Activated naive CD4-positive, alpha-beta T cell treated with anti-CD3 and anti-CD28 coated beads, Interleukin-2, amount 50 U/mL, for 16 hours (primary cell): Measurements from ENCODE around the gene TUBB2B.
"Not testable (repeated sequence)": the region's sequence is repeated elsewhere in the genome, so short reads cannot be mapped to it uniquely, and the experiment has no call there.

Experiments
- DNase-seq: peaks from one replicate; pipeline ENCODE4 v3.0.0-alpha.2; 2020

TUBB2B gene

DNA sequence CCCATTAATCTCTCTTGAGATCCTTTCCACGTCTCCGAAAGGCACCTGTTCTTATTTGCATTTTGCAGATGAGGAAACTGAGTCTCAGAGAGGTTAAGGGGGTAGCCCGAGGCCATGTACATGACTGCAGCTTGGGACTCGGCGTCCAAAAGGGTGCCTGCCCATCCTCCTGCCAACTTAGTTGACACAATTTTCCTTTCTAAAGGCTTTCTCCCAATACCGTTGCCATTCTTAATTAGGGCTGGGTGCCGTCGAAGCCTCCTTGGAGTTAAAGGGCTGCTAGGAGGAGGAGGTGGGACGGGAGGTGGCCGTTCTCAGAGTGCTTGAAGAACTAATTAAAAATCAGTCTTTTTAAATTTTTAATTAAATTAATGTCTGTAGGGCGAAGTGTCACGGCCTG is 30.7 kb upstream of the TUBB2B start:
- no peak for DNase-seq

DNA sequence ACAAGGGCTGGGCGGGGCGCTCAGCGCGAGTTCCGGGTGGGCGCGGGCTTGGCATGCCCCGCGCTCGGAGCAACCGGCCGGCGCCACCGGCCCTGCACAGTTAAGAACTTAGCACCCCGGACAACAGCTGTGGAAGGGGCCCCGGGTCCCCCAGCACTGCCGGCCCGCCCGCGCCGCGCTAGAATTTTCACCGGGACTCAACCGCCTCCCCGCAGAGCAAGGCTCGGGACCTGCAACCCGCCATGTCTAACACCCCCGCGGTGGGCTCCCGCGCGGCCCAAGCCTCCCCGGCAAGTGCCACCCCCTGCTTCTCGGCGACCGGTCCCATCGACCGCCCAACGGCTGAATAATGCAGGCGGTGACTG is 26.1 kb upstream of the TUBB2B start:
- DNase-seq, result no peak

DNA sequence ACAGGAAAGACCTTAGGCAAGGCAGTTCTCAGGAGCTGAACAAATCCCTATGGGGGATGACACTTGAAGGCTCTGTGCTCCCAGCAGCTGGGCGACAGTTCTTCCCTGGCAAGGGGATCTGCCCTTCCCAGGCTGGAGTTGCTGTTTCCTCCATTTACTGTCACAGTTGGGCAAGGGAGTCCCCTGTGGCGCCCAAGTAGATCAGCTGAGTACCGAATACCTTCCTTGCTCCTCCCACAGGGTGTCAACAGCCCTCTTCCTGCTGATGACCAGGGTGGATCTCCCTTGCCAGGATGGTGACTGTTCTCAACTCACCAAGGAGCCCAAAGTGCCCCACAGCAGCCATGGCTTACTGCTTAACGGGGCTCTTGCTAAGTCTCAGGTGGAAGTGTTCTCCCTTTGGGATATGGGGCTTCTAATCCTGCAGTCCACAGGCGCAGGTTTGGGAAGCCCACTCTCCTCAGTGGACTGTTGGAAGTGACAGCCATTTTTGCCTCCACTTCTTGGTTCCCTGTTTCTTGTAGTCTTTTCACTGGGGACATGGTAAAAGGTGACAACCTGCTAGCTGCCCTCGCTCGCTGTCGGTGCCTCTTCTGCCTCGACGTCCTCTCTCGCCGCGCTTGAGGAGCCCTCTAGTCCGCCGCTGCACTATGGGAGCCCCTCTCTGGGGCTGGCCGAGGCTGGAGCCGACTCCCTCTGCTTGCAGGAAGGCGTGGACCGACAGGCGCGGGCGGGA is 25.6 kb upstream of the TUBB2B start:
- no peak for DNase-seq

DNA sequence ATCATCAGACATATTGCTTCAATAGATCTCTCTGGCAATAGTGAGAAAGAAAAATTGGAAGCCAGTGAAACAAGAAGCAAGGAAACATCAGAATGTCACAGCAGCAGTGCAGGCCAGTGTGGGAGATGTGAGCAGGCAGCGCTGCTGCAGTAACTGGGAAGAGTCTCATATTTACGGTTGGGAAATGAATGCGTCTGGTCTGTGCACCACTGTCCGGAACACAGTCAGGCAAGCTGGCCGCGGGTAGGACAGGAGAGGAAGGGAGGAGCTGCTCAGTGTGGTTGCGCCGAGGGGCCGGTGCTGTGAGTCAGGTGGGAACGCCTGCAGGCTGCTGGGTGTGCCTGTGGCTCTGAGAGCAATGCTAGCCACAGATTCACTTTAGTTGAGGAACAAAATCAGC is 24.9 kb upstream of the TUBB2B start:
- DNase-seq, result no peak

DNA sequence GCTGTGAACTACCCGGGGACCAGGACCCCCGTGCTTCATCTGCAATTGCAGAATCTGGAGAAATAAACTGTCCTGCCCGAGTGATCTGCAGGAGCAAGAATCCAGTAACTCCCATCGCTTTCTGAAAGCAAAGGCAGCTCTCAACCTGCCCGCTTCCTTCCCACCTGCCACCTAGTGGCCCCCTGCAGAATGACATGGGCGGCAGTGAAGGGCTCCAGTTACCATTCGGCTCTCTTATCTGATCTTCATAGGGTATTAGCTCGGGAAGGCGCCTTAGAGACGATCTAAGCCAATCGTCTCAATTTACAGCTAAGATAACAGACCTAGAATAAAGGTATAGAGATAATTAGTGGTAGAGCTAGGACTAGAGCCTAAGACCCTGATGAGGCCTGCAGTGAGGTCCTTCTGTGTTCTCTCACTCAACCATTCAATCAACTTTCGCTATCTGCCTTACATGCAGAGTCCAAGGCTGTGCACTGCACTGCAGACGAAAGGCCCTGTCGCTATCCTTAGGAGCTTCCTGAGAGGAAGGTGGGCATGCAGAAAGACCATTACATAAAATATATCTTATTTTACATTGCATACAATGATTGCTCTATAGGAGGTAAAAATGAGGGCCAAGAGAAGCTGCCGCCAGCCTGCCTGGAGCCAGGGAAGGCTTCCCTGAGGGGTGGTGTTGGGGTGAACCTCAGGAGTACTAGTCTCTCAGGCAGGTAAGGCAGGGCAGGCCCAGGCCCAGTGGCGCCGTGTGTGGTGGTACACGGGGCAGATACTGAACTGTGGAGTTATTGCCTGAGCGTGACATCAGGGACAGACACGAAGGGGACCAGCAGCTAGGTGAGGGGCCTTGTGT is 24.2 kb upstream of the TUBB2B start:
- DNase-seq, result peak; percentile 81

DNA sequence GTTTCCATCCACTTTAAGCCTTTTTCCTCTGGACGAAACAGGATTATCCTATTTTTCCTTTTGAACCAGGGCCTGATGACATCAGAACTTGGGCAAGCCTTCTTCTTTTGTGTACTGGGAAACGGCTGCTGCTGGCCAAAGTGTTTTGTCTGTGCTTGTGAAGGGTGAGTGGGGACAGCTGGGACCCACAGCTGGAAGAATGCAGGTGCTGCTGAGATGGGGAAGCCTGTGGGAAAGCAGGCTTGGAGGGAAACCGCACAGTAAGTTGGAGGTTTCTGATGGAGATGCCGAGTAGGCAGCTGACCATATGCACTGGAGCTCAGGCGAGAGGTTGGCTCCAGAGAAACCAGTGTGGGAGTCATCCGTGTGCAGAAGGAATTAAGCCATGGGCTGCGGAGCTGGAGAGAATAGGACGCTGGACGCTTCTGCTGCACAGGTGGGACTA is 22.8 kb upstream of the TUBB2B start:
- DNase-seq, result no peak

DNA sequence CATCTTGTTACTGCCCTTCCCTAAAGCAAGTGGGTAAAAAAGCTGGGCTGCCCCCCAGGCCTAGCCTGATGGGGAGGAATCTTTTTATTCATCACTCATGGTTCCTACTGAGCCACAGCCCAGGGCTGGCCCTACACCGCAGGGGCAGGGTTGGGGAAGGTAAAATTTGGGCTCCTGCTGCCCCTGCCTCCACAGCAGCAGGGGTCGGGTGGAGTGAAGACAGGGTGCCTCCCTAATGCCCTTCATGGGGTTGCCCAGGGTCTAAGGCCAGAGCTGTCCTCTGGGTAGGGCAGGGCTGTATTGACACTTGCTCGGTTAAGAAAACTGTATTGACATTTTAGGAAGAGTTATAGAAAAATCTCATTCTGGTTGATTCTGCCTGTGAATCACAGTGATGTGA is 22.4 kb upstream of the TUBB2B start:
- DNase-seq, result no peak

DNA sequence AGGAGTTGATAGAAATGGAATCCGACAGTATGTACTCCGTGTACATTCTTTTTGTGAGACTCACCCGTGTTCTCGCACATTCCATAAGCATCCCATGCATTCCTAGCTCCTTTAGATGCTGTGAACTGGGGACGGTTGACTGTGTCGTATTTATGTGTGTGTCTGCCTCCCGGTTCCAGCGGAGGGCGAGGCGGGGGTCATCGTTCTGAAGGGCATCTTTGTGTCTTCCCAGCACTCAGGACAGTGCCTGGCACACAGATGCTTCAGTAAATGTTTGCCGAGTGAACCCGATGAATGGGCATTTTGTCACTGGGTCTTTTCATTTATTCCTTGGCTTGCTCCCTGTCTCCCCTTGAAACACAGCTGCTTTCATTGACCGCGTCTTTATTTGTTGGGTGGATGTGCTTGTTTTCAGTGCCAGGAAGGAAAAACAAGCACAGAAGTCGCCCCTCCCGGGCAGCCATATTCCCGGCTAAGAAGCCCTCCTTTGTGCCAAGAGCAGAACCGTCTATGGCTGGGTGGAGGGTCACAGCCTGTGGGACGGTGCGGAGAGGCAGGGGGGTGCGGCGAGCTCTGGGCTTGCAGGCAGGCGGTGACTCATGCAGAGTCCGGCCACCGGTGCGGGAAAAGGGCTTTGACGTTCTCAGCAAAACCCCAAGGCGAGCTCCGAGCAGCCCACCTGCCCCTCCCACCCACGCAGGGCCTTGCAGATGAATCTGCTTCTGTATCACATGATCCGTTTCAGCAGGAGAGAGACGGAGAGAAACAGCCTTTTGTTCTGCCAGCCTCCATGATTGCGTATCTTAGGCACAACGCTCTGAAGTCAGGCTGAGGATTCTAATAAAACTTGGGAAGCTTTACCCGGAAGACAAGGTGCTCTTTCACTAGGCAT is 20.0 kb upstream of the TUBB2B start:
- DNase-seq, result no peak

DNA sequence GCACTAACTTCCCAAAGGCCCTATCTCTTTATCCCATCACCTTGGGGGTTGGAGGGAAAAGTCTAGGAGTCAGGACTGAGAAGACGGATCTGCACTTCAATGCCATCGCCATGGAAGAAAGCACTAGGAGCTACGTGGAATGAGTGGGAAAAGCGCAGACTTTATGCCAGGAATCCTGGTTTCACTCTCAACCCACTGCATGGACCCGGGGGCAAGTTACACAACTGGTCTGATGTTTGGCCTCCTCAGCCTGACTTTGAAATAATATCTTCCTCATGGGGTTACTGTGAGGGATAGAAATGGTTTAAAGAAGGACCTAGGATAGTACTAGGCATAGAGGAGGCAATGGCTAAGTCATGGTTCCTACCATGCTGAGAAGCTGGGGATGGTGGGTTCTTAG is 17.8 kb upstream of the TUBB2B start:
- no peak for DNase-seq

DNA sequence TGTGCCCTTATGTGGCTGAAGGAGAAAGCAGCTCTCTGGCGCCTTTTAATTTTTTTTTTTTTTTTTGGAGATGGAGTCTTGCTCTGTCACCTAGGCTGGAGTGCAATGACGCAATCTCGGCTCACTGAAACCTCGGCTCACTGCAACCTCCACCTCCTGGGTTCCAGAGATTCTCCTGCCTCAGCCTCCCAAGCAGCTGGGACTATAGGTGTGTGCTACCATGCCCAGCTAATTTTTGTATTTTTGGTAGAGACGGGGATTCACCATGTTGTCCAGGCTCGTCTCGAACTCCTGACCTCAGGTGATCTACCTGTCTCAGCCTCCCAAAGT is 17.3 kb upstream of the TUBB2B start:
- not testable (repeated sequence) for DNase-seq

DNA sequence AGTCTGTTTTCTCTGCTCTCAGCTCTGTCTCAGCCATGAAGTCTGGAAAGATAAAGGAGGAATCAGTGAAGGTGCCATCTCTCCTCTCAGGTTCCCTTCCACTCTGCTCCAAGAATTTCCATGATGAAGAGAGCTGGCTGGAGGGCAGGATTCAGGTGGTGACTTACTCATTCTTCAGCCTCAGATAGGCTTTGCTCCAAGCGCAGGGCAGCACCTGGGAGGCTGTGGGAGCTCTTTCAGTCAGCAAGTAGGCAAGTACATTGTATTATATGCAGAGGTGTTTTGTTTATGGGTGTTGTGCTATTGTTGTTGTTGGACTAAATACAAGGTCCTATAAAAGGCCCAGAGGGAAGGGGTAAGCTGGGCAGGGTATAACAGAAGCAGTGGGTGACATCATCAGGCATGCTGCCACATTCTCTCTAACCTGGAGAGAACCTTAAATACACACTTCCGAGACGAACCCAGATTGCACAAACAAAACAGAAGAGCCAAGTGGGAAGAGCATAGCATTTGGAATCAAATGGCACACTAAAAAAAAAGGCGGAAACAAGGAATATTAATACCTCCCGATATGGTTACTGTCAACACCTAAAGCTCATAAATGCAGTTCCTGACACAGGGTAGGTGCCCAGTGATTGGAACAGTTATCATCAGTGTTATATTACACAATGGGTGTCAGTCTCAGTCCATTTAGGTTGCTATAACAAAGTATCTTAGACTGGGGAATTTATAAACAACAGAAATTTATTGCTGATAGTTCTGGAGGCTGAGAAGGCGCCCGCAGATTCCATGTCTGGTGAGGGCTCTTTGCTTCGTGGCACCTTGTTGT is 16.8 kb upstream of the TUBB2B start:
- no peak for DNase-seq

DNA sequence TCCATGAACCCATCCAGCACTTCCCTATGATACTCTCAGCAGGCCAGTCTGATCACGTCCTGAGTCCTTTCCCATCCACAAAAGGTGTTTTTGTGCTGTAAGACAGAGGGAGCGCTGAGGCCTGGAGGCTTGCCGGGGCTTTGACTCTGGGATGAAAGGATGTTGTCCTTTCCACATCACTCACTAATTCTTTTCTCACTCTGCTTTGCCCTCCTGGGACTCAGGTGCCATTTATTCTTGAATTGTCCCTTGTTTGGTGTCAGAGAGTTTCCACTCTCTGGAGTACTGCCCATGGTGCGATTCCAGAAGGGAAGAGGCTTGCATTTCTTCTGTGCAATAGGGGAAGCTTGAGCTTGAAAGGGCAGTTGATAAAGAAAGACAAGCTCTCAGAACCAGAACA is 15.3 kb upstream of the TUBB2B start:
- DNase-seq, result no peak

DNA sequence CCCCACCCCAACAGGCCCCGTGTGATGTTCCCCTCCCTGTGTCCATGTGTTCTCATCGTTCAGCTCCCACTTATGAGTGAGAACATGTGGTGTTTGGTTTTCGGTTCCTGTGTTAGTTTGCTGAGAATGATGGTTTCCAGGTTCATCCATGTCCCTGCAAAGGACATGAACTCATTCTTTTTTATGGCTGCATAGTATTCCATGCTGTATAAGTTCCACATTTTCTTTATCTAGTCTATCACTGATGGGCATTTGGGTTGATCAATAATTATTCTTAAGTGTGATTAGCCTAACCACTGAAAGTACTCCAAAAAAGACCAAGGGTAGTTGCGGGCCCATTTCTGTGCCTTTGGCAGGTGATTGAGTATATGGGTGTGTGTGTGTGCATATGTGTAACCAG is 14.3 kb upstream of the TUBB2B start:
- DNase-seq, result not testable (repeated sequence)

DNA sequence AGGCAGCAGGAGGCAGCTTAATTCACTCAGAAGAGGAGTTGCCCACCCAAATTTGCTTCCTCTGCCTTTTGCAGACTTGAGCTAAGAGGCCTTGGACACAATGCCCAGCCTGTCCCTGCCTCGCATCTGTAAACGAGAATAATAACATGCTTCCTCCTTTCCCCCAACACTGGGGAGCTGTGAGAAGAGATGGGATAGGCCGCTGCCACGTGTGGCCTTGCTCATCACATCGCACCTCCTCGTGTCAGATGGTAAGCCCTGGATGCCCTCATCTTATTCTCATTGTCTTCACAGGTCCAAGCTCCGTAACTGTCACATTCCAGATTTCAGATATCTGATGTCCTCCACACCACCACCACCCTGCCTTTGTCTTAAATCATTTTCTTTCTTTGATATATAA is 13.1 kb upstream of the TUBB2B start:
- no peak for DNase-seq

DNA sequence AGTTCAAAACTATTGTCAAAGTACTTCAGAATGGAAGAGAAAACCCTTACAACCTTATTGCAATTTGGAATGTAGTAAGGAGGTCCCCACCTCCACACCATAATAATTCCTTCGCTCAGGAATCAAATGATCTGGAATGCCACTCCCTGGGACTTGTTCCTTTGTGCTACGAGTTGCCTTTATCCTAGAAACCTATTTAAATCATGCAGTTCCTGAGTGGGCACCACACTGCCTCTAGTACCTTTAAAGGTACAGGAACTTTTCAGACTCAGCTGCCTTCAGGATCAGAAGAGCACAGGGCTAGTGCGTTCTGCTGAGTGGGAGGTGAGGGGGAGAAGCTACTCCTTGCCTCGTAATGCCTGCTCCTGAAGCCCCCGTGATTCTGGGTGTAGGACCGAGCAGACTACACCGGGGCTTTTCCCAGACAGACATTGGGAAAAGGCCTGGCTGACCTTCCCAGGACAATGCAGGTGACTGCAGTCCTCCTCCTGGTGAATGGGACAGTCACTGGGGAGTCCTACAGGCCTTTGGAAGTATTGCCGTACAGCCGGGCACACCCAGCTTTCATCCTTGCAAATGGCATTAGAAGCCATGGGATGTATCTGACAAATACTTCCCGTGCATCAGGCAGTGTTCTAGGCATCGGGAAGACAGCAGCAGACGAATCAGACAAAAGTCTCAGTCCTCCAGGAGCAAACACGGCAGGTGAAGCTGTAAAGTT is 11.8 kb upstream of the TUBB2B start:
- DNase-seq, result no peak

DNA sequence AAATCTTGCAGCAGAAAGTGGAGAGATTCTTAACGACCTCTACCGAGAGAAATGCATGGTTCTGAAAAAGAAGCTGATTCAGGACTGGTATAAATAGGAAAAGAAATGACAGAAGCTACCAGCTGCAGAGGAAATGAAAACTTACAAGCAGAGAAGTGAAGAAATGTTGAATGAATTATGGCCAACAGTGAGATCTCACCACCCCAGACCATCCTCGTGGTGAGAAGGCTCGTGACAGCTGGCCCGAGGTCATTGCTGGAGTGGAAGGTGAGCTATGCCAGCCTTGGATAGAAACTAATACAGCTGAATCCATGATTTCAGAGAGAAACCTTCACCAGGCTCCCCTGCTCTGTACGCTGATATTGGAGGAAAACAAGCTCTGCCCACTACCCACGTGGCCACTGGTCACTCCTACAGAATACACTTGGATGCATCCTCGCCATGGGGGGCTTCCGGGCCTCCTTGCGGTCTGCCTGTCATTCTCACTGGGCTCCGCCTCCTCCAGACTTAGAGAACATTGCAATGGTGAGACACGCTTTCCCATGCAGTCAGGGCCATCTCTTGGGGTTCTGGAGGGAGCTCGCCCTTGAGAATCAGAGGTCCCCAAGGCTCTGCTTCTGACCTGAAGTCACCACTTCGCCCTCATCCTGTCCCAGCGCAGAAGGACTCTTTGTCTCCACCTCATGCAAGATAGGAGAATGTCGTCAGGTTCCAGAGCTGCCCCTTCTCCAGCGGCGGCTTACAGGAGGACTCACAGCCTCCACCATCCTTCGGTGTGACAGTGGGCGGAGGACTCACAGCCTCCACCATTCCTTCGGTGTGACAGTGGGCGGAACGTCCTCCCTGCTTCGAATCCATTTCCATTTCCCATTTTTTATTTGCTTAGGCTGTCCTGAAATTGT is 10.6 kb upstream of the TUBB2B start:
- no peak for DNase-seq

DNA sequence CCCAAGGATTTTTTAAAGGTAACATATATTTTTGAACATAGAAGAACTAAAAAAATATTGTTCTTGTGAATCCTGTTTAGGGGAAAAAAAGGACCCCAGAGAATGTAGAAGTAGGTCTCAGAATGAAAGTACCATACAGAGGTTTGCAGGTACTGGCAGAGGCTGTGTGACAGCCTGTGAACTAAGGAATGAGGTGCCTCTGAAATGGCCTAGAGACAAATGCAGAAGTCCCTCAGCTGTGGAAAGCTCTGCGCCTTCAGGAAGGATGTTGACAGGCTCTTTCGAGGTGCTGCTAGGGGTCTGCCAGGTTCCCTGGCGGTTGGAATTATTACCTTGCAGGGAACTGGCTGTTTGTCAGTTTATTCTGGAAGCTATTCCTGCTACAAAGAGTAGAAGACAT is 8.6 kb upstream of the TUBB2B start:
- DNase-seq, result no peak

DNA sequence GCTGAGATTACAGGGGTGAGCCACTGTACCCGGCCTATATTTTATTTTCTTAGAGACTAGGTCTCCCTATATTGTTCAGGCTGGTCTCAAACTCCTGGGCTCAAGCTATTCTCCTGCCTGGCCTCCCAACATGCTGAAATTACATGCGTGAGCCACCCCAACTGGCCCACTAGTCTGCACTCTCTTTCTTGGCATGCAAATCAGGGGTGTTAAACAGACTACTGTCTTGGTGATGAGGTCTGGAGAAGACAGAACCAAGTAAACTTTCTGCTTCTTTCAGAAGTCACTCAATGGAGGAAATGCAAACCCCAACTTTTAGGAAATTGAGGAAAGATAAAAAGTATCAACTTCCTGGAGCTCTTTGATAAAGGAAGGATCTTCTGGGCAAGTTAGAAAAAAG is 8.0 kb upstream of the TUBB2B start:
- no peak for DNase-seq

DNA sequence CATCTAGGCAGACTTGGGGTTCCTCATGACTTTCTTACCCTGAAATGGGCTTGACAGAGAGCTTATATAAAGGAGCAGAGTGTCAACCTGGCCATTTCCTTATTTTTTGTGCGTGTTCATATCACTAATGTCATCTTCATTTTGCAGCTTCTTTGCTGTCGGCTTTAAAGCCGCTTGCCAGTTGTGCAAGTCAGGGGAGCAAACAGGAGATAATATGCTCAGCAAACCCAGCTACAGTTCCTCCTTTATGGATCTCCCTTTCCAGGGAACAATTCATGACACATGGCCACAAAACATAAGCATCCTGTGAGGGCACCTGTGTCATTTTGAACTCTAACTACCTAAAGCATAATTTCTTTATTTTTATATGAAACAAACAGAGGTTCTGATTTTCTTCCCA is 6.5 kb upstream of the TUBB2B start:
- no peak for DNase-seq

DNA sequence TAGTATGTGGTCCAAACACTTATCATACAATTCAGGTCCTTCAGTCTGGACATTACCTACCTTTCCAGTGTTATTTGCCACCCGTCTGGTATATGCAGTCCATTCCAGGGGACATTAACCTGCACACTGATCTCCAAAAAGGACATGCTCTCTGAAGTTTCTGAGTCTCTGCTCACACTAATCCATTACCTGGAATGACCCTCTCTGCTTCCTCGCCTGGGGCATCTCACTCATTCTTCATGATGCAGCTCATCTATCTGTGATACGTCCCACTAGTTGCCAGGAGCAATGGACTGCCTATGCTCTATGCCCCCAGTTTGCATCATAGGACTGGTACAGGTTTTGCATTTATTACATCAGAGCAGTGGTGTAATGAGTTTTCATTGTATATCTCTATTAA is 5.9 kb upstream of the TUBB2B start:
- no peak for DNase-seq
